GM12878 (cell line): ENCODE measurements around the gene STARD3. TPM values are rescaled to one million over a fixed set of nuclear protein-coding genes. Genes with fewer than 3 reads are reported as not detected.

Experiments
- ATAC-seq: fragments of 200-7000 bp; cut with Tn5 transposase; 3 replicates; pipeline ENCODE4 v1.9.1; 2020; ENCODE audit warnings: mild to moderate bottlenecking, moderate library complexity
- BruUV-seq: library from RNA; stranded (reverse); fragments of 400-500 nt; replicated peaks from 2 replicates; lab custom pipeline; 2021; lab: Mats Ljungman, UMichigan
- CTCF ChIA-PET: fragments of 300-600 bp; sonication (Branson Sonifier 250); formaldehyde crosslinking; extraction: SDS; loops from one replicate; lab custom pipeline; 2021; ENCODE audit warnings: inconsistent platforms; lab: Yijun Ruan, JAX
- POLR2A ChIA-PET: fragments of 350-600 bp; formaldehyde crosslinking; extraction: SDS; loops from one replicate; lab custom pipeline; 2021; ENCODE audit warnings: inconsistent platforms; lab: Charles Lee
- RAD21 ChIA-PET: fragments of 300-600 bp; sonication (Branson Sonifier 250); formaldehyde crosslinking; loops from one replicate; lab custom pipeline; 2023; ENCODE audit warnings: antibody characterized with exemption; ENCODE audit not compliant: unreplicated experiment; lab: Charles Lee
- SMC1A ChIA-PET: fragments of 300-600 bp; sonication (Branson Sonifier 250); formaldehyde crosslinking; loops from one replicate; lab custom pipeline; 2023; ENCODE audit not compliant: unreplicated experiment, uncharacterized antibody; lab: Charles Lee
- DNase-seq: peaks from one replicate; pipeline ENCODE4 v3.0.0-alpha.2; 2011; ENCODE audit warnings: low read depth, low spot score
- FAIRE-seq: peaks from 3 replicates; lab custom pipeline; 2011; peaks lifted over from hg19 to GRCh38; lab: Jason Lieb, UNC
- H2AFZ ChIP-seq: 2 replicates; pipeline ENCODE4 v1.6.0; 2011; ENCODE audit warnings: low read depth, low read length, control low read depth; ENCODE audit not compliant: control insufficient read depth
- H3K27ac ChIP-seq: 2 replicates; pipeline ENCODE4 v1.5.1; 2011; ENCODE audit warnings: control low read depth; ENCODE audit not compliant: control insufficient read depth, insufficient read depth
- H3K27me3 ChIP-seq, 2 experiments: replicated peaks in 1 of 2; 2 replicates each; pipeline versions ENCODE4 v1.6.0 to v1.6.1; 2011; ENCODE audit warnings: low read length in 1 of 2; ENCODE audit not compliant: control insufficient read depth in 2 of 2, insufficient read depth in 2 of 2
- H3K36me3 ChIP-seq, 2 experiments: 2 replicates each; pipeline ENCODE4 v1.5.1; 2011; ENCODE audit warnings: low read length in 1 of 2; ENCODE audit not compliant: control insufficient read depth in 2 of 2, insufficient read depth in 2 of 2
- H3K4me1 ChIP-seq: 2 replicates; pipeline ENCODE4 v1.6.1; 2011; ENCODE audit warnings: mild to moderate bottlenecking, low read length, moderate library complexity, mixed read lengths; ENCODE audit not compliant: control insufficient read depth, insufficient read depth
- H3K4me2 ChIP-seq: 2 replicates; pipeline ENCODE4 v1.6.0; 2011; ENCODE audit warnings: control low read depth; ENCODE audit not compliant: control insufficient read depth, insufficient read depth
- H3K4me3 ChIP-seq: fragments of 200-600 bp; sonication (generic); 2 replicates; pipeline ENCODE4 v1.5.1; 2016
- H3K79me2 ChIP-seq: 2 replicates; pipeline ENCODE4 v1.6.0; 2011; ENCODE audit warnings: low read length; ENCODE audit not compliant: control insufficient read depth, insufficient read depth
- H3K9ac ChIP-seq: 2 replicates; pipeline ENCODE4 v1.8.0; 2011; ENCODE audit warnings: low read length, control low read depth, mixed read lengths; ENCODE audit not compliant: control insufficient read depth, insufficient read depth
- H3K9me3 ChIP-seq: replicated peaks from 3 replicates; pipeline ENCODE4 v1.5.1; 2011; ENCODE audit warnings: mild to moderate bottlenecking, low read length; ENCODE audit not compliant: control insufficient read depth, insufficient read depth
- H4K20me1 ChIP-seq: 2 replicates; pipeline ENCODE4 v1.6.0; 2011; ENCODE audit not compliant: control insufficient read depth, insufficient read depth
- CREB1 ChIP-seq: IDR thresholded peaks from 2 replicates; pipeline ENCODE4 v1.6.1; 2012; ENCODE audit warnings: low read depth, mild to moderate bottlenecking, inconsistent platforms
- HDGF ChIP-seq: fragments of 450-650 bp; IDR thresholded peaks from 2 replicates; pipeline ENCODE4 v1.6.1; 2016; ENCODE audit warnings: antibody characterized with exemption
- SPI1 ChIP-seq: IDR thresholded peaks from 2 replicates; pipeline ENCODE4 v1.6.1; 2011; ENCODE audit warnings: low read depth, mild to moderate bottlenecking, low read length, moderate library complexity, borderline replicate concordance; ENCODE audit not compliant: insufficient read depth
- SREBF1 ChIP-seq: IDR thresholded peaks from 2 replicates; pipeline ENCODE4 v1.6.1; 2012; ENCODE audit warnings: mild to moderate bottlenecking, low read length
- TBL1XR1 ChIP-seq: IDR thresholded peaks from 2 replicates; pipeline ENCODE4 v1.6.1; 2012; ENCODE audit warnings: low read depth, low read length, improper control_type of control experiment
- WGBS: methylation state at CpG from one replicate; pipeline ENCODE4 v1.1.6; 2016; ENCODE audit warnings: low lambda C conversion rate; ENCODE audit not compliant: insufficient replicate concordance, insufficient coverage; ENCODE audit errors: missing lambda C conversion rate; 5-methylcytosine and 5-hydroxymethylcytosine counted together
- in situ Hi-C: fragments of 300-500 bp; cut with MboI; formaldehyde crosslinking; loops from 9 replicates; pipeline ENCODE4 v1.14.3; 2018; ENCODE audit warnings: mixed read lengths
- intact Hi-C: fragments of 100-400 bp; cut with micrococcal nuclease; formaldehyde crosslinking; loops from one replicate; pipeline ENCODE4 v1.14.2; 2022; ENCODE audit not compliant: unreplicated experiment
- polyA plus RNA-seq, 11 experiments: library from polyadenylated mRNA; depleted of rRNA in 4 of 11; unstranded in 6 of 11; stranded (reverse) in 5 of 11; fragments of >200 nt; fragmentation: Nextera tagmentation in 4 of 11; fragmentation: Illumina TruSeq in 1 of 11; extraction: Ambion mirVana in 4 of 11; extraction: Trizol in 1 of 11; gene quantifications; 1 replicate in 1 of 11; 2 replicates in 10 of 11; pipeline versions ENCODE4 v1.2.1 to v1.2.3, GENCODE V29; 2011 to 2016; ENCODE audit warnings: inconsistent platforms in 2 of 11, missing spikeins in 2 of 11, low read depth in 1 of 11
- total RNA-seq, 4 experiments: library from RNA; depleted of rRNA in 3 of 4; stranded (reverse); fragments of >200 nt in 3 of 4; fragmentation: Illumina TruSeq in 1 of 4; extraction: Trizol in 1 of 4; gene quantifications; 2 replicates each; pipeline versions ENCODE4 v1.2.1 to v1.2.3, GENCODE V29; 2013 to 2021
- TF ChIP-seq, protein P1 (sequence below): fragments of 450-650 bp; IDR thresholded peaks from 2 replicates; pipeline ENCODE4 v1.6.1; 2017; ENCODE audit warnings: mild to moderate bottlenecking, moderate library complexity

STARD3 gene
- total and polyA plus RNA-seq, 10 of the 15 experiments (the other 5 are each of a cell fraction or from before 2014, with no cell fraction given): 0.08 to 62.7 (median 27.5) TPM

DNA sequence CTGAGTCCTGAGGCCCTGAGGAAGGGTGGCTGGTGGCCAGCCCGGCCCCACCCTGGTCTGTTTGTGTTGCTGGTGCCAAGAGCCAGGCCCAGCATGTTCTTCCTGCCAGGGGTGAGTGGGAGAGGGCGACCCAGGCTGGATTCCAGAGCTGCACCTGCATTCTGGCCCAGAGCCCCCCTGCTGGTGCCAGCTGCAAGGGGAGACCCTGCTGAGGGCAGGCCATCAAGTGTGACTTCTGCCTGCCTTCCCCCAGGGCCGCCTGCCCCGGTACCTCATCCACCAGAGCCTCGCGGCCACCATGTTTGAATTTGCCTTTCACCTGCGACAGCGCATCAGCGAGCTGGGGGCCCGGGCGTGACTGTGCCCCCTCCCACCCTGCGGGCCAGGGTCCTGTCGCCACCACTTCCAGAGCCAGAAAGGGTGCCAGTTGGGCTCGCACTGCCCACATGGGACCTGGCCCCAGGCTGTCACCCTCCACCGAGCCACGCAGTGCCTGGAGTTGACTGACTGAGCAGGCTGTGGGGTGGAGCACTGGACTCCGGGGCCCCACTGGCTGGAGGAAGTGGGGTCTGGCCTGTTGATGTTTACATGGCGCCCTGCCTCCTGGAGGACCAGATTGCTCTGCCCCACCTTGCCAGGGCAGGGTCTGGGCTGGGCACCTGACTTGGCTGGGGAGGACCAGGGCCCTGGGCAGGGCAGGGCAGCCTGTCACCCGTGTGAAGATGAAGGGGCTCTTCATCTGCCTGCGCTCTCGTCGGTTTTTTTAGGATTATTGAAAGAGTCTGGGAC, 25.8 kb downstream of the STARD3 start:
- 68% methylated on average over 19 of the region's 22 CpGs for WGBS
- H3K79me2 ChIP-seq: no peaks in the 10 kb centered on the region
- DNase-seq (no peak), ATAC-seq (no peak), FAIRE-seq (no peak)
- peaks cover 12 to 21% of the 10 kb centered on the region in 2 experiments; a peak in 3 of 4 replicates for H3K36me3 ChIP-seq
- H2AFZ ChIP-seq: no peak overlapping the region
- H3K27ac ChIP-seq: no peak overlapping the region
- H3K9me3 ChIP-seq: no peaks in the 10 kb centered on the region
- intact Hi-C loops: no loop called here
- SMC1A ChIA-PET: no interaction called here
- RAD21 ChIA-PET: no interaction called here
- no peak overlapping the region for H3K4me2 ChIP-seq
- in situ Hi-C loops: no loop called here
- H3K4me1 ChIP-seq: peaks cover 6% of the 10 kb centered on the region; the same call in 1 of the 2 replicates
- no TSS peak for BruUV-seq
- CTCF ChIA-PET: interaction anchor here (0.8 to 1.7 kb wide), 2 partner anchors 9 to 41 kb away, joined by 3 to 4 read pairs; no protein-coding TSS in a partner anchor
- H3K9ac ChIP-seq: no peak overlapping the region
- H4K20me1 ChIP-seq: no peaks in the 10 kb centered on the region; the same call in 1 of the 2 replicates
- TF ChIP-seq SREBF1 (no peak), SPI1 (no peak), TBL1XR1 (no peak), HDGF (no peak), CREB1 (no peak)
- TF ChIP-seq, protein P1, sequence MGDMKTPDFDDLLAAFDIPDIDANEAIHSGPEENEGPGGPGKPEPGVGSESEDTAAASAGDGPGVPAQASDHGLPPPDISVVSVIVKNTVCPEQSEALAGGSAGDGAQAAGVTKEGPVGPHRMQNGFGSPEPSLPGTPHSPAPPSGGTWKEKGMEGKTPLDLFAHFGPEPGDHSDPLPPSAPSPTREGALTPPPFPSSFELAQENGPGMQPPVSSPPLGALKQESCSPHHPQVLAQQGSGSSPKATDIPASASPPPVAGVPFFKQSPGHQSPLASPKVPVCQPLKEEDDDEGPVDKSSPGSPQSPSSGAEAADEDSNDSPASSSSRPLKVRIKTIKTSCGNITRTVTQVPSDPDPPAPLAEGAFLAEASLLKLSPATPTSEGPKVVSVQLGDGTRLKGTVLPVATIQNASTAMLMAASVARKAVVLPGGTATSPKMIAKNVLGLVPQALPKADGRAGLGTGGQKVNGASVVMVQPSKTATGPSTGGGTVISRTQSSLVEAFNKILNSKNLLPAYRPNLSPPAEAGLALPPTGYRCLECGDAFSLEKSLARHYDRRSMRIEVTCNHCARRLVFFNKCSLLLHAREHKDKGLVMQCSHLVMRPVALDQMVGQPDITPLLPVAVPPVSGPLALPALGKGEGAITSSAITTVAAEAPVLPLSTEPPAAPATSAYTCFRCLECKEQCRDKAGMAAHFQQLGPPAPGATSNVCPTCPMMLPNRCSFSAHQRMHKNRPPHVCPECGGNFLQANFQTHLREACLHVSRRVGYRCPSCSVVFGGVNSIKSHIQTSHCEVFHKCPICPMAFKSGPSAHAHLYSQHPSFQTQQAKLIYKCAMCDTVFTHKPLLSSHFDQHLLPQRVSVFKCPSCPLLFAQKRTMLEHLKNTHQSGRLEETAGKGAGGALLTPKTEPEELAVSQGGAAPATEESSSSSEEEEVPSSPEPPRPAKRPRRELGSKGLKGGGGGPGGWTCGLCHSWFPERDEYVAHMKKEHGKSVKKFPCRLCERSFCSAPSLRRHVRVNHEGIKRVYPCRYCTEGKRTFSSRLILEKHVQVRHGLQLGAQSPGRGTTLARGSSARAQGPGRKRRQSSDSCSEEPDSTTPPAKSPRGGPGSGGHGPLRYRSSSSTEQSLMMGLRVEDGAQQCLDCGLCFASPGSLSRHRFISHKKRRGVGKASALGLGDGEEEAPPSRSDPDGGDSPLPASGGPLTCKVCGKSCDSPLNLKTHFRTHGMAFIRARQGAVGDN: no peak
- POLR2A ChIA-PET: no interaction called here
- no peak overlapping the region for H3K4me3 ChIP-seq
- peaks cover 3 to 4% of the 10 kb centered on the region in 2 experiments; a peak in 3 of 4 replicates for H3K27me3 ChIP-seq
